Cerebellar nuclear complex (tissue), 1 donor: Measurements from ENCODE around the gene KYAT1.

ENCODE experiments used
- DNase-seq, 2 experiments: peaks; one replicate each; lab custom pipeline; 2025; lab: John Stamatoyannopoulos, UW

The KYAT1 gene

DNA sequence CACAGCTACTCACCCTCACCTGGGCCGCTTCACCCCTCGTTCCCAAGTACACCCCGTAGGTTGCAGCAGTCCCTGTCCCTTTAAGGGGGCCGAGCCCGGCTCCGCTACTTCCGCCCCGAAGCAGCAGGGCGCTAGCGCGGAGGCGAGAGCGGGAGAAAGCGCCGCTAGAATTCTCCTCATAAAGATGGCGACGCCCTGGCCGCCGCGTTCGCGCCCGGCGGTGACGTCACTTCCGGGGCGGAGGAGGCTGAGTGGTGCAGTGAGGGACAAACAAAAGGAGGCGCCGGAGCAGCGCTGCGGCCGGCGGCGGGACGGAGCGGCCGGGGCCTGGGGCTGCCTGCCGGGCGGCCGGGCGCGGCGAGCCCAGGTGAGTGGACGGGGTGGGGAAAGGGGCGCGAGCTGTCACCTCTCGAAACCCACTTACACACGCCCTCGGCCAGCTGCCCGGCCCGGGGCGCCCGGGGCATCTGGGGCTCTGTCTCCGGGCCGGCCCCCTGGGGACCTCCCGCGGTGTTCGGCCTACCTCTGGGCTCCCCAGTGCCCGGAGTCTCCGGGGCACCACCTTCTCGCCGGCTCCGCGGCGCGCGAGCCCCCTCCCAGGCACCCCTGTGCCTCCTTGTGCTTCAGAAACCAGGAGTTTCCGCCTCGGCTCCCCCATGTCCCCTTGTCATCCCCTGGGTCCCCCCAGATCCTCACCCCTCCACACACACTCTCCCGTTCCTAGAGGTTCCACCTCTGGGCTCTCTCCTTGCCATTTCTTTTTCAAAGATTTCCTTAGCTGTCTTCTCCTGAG is at the start of gene KYAT1, which contains the start of gene LRRC8A:
TSS of gene KYAT1 (minus strand) at position 67 of the 793 bp plus-strand sequence. CDS start 36,545 bp downstream, outside the sequence.
TSS of gene LRRC8A (plus strand) at position 250 of the 793 bp plus-strand sequence. CDS start 25,032 bp downstream, outside the sequence.
- DNase-seq: peak; percentile 71 to 93

DNA sequence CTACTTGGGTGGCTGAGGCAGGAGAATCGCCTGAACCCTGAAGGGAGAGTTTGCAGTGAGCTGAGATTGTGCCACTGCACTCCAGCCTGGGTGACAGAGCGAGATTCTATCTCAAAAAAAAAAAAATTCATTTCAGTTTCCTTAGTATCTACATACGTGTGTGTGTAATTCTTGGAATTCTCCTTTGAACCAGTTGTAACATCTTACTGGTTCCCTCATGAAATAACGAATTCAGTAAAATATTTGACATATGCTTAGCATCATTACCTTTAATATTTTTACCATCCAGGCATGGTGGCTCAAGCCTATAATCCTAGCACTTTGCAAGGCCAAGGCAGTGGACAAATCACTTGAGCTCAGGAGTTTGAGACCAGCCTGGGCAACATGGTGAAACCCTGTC is 47.8 kb upstream of the KYAT1 start:
- no peak for DNase-seq

DNA sequence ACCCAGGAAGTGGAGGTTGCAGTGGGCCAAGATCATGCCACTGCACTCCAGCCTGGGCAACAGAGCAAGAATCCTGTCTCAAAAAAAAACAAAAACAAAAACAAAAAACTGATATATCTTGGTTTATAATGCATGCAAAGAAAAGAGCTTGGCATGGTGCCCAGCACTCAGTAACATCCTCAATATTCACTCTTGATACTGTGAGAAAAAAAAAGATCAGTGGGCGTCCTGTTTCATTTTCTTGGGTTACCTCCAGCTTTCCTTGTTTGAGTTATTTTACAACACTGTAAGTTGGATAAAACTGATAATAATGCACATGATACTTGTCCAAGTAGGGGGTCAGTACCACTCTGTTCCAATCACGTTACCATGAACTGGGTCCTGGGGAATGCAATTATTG is 46.9 kb upstream of the KYAT1 start:
- no peak for DNase-seq

DNA sequence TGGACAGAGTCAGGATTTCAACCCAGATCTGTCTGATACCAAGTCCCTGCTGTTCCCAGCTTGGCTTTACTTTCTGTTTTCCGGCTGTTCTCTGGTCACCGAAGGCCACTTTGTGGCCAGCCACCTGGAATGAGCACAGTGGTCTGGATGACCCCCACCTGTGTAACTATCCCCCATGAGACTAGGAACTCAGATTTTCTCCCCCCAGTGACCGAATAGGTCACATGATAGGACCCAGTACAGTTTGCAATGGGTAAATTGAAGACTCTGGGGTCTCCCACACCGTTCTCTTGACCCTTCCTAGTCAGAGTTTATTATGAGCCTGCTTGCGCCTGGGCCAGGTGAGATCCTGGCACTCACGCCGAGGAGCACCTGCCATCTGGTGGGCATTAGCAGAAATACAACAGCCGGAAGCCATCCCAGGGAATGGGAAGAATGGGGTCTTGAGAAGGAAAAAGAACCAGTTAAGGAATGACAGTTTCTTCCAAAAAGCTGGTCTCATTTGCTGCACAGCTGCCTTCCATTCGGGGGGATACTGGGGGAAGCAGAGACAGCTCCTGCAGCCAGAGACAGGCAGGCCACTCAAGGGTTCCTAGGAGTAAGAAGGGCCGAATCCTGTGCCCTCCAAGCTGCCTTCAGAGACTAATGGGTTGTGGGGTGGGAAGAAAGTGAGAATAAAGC is 46.1 kb upstream of the KYAT1 start:
- no peak for DNase-seq

DNA sequence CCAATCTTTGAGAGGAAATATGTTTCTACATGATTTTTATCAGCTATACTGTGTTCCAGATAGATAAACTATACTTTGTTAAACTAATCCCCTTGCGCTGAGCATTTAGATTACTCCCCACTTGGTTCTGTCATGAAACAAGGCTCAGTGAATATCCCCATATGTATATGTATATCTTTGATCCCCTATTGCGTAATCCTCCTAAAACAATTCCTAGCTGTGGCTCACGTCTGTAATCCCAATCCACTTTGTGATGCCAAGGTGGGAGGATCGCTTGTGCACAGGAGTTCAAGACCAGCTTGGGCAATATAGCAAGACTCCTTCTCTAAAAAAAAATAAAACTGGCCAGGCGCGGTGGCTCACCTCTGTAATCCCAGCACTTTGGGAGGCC is 41.7 kb upstream of the KYAT1 start:
- no peak for DNase-seq

DNA sequence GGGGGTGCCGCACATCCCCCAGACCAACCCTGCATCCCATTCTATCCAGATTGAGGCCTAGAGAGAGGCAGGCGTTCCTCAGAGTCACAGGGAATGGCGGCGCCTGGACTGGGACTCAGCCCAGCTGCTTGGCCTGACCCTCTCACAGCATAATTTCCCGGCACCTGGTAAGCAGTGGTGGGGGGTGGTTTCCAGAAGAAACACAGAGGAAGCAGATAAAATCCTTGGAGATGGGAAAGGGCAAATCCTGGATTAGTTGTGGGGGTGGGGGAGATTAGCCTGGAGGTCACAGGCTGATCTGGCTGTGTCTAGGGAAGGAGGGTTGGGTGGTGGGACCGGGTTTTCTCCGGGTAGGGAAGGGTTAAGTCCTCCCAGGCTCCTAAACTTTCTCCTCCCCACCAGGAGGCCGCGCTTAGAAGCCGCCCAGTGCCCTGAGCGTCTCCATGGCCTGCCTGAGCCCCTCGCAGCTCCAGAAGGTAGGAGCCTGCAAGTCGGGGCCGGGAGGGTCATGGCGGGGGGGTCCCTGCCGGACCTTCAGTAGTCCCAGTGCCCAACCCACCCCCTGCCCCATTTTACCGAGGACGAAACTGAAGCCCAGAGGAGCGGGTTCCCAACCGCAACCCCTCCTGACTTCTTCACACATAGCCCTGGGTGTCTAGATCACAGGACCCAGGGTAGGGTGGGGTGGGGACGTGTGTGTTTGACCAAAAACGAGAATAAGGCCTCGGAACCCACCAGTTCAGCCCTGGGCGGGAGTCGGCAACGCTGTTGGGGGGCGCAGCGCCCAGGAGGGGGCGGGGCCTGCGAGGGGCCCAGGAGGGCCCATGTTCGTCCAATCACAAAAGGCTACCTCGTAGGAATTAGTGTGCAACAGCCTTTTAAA is 40.4 kb upstream of the KYAT1 start:
- DNase-seq: no peak

DNA sequence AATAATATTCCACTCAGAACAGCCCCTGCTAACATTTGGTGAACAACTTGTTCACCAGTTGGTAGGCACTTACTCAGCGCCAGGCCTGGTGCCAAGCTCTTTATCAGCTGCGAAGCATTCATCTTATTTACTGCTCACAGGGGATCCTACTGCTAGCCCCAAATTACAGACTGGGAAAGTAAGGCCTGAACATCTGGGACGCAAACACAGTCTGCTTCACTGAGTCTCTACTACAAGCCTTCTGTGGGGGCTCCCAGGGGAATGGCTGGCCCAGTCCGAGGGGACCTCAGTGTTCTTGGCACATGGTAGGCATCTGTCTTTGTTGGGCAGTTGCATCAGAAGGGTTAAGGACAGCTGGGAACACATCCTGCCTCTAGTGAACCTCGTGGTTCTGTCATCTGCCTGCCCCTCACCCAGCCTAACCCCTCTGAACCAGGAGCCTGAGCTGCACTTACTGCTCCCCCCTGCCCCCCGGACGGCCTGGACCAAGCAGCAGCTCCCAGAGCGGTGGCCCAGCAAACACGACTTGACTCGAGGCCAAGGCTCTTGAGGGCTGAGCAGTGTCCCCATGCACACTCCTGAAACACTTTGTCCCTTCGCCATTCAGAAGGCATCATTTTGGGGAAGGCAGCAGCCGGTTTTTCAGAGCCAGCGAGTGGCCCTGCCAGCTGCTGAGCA is 38.8 kb upstream of the KYAT1 start, which contains the start of gene PHYHD1:
TSS of gene PHYHD1 (plus strand) at position 602 of the 678 bp plus-strand sequence. CDS start 1,342 bp downstream, outside the sequence.
- no peak for DNase-seq

DNA sequence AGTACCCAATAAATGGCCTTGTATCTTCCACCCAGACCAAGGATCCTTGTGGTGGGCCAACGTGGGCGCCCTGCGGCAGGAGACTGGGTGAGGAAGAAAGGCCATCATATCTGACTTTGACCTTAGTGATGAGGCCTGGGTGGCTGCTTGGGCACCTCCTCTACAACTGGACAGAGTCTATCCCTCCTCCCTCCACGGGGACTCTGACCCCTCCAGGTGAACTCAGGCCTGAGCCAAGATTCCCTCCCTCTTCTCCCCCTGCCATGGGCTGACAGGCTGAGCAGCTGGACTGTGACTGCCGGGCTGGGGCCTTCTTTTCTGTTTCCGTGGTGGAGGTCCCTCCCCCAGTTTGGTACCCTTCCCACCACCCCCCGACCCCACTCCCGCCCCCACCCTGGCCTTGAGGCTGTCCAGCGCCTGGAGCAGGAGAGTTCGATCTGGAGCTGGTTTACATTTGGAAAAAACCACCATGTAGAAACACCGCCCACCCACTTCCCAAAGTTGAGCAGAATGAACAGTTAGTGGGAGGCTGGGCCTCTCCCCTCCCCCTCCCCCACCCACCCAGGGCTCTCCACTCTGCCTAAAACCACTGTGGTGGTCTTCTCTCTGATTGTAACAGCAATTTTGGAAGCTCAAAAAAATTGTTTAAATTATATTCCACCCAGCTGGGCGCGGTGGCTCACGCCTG is 37.8 kb upstream of the KYAT1 start:
- no peak for DNase-seq

DNA sequence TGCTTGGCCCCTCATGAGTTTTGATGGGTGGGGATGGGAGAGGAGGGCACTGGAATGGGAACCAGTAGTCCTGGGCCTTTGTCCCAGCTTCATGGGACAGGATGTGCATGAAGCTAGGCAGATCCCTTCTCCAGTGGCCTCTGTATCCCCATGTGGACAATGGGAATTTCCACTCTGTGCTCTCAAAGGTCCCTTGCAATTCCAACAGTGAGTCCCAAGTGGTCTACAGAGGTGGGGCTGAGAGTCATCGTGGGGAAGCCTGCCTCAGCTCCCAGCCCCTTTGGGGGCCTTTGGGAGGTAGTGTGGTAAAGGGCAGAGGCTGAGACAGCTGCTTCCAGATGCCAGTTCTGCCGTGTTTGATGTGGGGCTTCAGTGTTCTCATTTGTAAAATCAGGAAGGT is 37.2 kb upstream of the KYAT1 start:
- DNase-seq: no peak

DNA sequence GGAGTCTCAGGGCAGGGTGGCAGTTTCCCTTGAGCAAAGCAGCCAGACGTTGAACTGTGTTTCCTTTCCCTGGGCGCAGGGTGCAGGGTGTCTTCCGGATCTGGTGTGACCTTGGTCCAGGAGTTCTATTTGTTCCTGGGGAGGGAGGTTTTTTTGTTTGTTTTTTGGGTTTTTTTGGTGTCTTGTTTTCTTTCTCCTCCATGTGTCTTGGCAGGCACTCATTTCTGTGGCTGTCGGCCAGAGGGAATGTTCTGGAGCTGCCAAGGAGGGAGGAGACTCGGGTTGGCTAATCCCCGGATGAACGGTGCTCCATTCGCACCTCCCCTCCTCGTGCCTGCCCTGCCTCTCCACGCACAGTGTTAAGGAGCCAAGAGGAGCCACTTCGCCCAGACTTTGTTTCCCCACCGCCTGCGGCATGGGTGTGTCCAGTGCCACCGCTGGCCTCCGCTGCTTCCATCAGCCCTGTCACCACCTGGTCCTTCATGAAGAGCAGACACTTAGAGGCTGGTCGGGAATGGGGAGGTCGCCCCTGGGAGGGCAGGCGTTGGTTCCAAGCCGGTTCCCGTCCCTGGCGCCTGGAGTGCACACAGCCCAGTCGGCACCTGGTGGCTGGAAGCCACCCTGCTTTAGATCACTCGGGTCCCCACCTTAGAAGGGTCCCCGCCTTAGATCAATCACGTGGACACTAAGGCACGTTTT is 35.5 kb upstream of the KYAT1 start:
- DNase-seq: peak in 1 of 2 experiments; percentile 48

DNA sequence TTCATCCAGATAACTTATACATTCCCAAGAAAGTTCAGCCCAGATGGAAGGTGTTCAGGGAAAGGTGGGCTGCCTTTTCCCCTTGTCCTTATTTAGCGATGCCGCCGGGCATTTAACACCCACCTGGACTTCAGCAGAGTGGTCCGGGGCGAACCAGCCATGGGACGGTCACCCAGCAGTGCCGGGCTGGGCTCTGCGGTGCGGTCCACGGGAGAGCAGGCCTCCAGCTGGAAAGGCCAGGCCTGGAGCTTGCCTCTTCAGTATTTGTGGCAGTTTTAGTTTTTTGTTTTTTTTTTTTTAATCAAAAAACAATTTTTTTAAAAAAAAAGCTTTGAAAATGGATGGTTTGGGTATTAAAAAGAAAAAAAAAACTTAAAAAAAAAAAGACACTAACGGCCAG is 35.0 kb upstream of the KYAT1 start:
- no peak for DNase-seq

DNA sequence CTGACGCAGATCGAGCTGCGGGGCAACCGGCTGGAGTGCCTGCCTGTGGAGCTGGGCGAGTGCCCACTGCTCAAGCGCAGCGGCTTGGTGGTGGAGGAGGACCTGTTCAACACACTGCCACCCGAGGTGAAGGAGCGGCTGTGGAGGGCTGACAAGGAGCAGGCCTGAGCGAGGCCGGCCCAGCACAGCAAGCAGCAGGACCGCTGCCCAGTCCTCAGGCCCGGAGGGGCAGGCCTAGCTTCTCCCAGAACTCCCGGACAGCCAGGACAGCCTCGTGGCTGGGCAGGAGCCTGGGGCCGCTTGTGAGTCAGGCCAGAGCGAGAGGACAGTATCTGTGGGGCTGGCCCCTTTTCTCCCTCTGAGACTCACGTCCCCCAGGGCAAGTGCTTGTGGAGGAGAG is 34.5 kb upstream of the KYAT1 start:
- DNase-seq: no peak

DNA sequence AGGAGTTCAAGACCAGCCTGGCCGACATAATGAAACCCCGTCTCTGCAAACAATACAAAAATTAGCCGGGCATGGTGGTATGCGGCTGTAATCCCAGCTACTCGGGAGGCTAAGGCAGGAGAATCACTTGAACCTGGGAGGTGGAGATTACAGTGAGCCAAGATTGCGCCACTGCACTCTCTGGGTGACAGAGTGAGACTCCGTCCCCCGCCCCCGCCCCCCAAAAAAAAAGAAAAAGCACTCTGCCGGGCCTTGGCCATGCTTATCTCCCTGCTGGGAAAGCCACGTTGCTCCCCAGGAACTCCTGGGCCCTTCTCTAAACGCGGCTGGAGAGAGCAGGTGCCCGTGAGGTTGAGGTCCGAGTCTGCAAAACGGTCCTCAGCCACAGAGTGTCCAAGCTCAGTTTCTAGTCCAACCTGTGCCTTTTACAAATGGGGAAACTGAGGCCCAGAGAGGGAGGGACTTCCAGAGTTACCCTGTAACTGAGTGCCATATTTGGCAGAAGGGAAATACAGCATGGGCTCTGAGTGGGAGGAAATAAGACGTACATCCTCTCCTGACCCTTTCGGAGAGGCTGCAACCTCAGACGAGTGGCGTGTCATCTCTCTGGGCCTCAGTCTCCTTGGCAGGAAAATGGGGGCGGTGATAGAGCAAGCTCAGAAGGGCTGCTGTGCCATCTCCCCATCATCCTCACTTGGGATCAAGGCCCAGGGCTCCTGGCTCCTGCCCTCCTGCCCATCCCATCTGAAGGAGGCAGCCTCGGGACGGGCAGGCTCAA is 32.4 kb upstream of the KYAT1 start:
- DNase-seq: no peak

DNA sequence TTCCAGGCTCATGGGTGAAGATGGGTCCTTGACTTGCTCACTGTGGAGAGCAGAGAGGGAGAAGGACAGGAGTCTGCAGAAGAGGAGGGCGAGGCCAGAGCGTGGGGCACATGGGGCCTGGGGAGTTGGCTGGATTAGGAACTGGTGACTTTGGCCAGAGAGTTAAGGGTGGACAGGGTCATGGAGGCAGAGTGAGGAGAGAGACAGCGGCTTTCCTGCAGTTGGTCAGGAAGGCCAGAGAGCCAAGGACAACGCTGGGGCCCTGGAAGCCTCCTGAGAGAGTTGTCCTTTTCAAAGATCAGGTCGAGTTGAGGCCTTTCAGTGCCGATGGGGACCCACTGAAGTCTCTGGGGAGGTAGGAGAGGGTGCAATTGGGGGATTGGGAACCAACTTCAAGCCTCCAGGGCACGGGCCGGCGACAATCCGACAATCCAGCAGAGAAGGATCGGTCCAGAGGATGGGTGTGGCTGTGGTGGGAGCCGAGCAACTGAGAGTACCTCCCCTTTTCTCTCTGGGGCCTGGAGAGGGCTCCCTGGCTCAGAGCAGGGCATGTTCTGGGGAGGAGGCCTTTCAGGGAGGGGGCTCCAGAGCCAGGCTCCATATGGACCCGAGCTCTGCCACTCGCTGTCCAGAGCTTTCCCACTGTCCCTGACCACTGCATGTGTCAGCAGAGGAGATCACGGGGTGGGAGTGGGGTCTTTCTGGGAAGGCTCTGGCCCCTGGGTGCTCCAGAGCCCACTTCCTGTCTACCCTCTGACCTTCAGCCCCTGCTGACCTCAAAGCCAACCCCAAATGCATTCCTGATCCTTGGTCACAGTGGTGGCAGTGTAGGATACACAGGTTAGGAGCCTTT is 31.5 kb upstream of the KYAT1 start:
- no peak for DNase-seq

DNA sequence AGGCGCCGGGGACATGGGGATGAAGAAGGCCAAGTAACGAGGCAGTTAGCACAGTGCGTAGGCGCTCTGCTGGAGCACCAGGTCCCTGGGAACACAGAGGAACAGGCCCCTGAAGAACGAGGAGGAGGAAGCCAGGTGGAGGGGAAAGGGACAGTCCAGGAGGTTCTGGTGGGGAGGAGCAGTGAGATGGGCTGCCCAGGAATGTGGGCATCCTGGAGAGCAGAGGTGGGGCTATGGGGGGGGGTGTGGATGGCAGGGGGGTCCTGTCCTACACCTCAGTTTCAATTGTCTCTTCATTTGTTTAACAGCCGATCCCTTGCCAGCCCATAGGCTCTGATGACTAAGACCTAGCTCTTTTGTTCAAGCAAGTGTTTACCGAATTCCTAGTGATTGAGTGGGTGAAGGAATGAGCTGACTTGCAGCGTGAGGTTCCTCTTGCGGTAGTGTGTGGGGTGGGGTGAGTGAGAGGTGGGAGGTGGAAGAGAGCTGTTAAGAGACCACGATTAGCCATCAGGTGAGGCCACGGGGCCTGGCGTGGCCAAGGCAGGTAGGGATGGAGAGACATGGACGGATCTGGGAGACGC is 30.6 kb upstream of the KYAT1 start:
- no peak for DNase-seq

DNA sequence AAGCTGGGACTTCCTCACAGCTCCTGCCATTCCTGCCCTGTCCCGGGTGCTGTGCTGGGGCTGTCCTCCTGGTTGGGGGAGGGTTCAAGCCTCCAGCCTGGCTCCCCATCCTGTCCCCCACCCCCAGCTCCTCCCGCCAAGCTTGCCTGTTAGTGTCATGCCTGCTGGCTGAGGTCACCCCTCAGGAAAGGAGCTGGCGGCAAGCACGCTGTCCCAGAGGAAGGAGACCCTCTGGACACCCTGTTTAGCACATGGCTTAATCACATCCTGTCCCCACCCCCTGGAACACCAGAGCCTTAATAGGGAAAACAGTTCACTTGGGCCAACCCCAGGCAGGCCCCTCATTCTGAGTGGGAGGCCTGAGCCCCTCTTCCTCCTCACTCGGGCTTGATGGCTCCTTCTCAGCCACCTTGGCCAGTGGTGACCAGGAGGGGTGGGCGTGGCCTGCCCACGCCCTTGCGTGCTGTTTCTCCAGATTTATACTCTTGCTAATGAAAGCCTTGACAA is 29.8 kb upstream of the KYAT1 start:
- DNase-seq: no peak

DNA sequence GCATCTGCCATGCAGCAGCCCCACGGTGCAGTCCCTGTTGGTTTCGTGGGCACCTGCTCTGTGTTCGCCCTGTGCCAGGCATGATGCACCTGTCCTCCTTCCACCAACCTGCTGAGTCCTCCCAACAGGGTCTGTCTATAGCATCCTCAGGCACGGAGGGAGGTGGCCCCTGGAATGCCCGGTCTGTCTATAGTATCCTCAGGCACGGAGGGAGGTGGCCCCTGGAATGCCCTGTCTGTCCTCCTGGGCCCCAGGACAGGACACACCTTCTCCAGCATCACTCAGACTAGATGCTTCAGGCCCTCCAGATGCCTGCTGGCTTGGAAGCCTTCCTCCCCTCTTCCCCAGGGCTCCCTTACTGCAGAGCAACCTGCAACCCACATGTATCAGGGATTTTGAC is 29.2 kb upstream of the KYAT1 start:
- no peak for DNase-seq

DNA sequence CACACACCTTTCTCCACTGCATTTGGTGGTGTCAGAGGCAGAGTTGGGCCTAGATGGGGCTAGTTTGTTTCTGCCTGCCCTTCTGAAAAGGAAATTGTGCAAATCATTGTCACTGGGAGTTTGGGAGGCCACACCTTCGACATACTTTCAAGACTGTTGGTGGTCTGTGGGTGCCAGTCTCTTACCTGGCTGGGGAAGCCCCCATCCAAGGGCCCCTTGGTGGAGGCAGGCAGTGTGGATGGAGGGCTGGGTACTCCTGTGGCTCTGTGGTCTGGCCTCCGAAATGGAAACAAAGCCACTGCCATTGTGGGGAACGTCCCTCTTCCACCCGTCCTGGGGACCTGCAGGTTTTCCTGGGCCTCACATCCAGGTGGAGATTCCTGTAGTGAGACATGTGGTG is 28.1 kb upstream of the KYAT1 start:
- DNase-seq: no peak
